Activated naive CD4-positive, alpha-beta T cell treated with anti-CD3 and anti-CD28 coated beads, Interleukin-2, amount 50 U/mL, for 72 hours (primary cell): Measurements from ENCODE around the gene DUS1L. TPM values are rescaled to one million over a fixed set of nuclear protein-coding genes. Genes with fewer than 3 reads are reported as not detected.

Source experiments
- ATAC-seq, 2 donors: fragments of 150-1000 bp; cut with Tn5 transposase; 2 replicates each; pipeline ENCODE4 v1.10.0; 2021; ENCODE audit warnings: mild to moderate bottlenecking in 2 of 2, moderate library complexity in 2 of 2
- DNase-seq, 2 donors: peaks; one replicate each; pipeline ENCODE4 v3.0.0; 2021 to 2022; ENCODE audit warnings: low spot score in 2 of 2
- H3K27ac Mint-ChIP-seq, 2 donors: one replicate each; pipeline ENCODE4 v1.8.0; 2022; ENCODE audit warnings: mild to moderate bottlenecking in 2 of 2, mixed read lengths in 2 of 2
- H3K36me3 Mint-ChIP-seq, 2 donors: one replicate each; pipeline ENCODE4 v1.8.0; 2022; ENCODE audit warnings: mixed read lengths in 2 of 2
- H3K9me3 Mint-ChIP-seq, 2 donors: one replicate each; pipeline ENCODE4 v1.8.0; 2022; ENCODE audit warnings: mixed read lengths in 2 of 2
- total RNA-seq, 2 donors: library from RNA; stranded (reverse); gene quantifications; one replicate each; pipeline ENCODE4 v1.2.3, GENCODE V29; 2022

The DUS1L gene
- total RNA-seq, 2 donors from 2014 or later, result 86.2 to 103 TPM

DNA sequence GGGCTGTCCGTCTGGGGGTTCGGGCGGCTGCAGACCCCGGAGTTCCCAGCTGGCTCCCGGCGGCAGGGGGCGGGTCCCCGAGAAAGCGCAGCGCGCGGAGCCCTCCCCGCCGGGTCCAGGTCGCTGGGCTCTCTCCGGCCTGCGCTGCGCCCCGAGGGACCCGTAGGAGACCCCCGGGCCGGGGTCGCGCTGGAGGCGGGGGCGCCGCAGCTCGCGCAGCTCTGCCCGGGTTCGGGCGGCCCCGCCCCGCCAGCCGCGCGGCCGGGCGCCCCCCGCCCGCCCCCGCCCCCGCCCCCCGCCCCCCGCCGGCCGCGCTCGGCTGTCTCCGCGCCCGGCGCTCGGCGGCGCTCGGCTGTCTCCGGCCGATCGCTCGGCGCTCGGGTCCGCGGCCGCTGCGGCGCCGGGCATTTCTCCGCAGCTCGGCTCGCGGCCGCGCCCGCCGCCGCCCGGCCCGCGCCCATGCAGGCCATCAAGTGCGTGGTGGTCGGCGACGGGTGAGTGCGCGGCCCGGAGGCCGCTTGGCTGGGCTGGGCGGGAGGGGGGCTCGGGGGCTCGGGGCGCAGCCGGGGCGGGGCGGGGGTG lies 34.2 kb downstream of the DUS1L start, which contains the start of gene RAC3:
Gene RAC3, plus strand, starts transcription at position 376 of the 582 bp plus-strand sequence. Its CDS starts 84 bp downstream, at position 460.
- Mint-ChIP-seq H3K9me3 (no peaks in the 10 kb centered on the region), H3K27ac (no peak within 1 kb of the TSS), H3K36me3 (no peaks in the 10 kb centered on the region)
- DNase-seq (no peak), ATAC-seq (peak in 1 of 2 donors; percentile 41)

DNA sequence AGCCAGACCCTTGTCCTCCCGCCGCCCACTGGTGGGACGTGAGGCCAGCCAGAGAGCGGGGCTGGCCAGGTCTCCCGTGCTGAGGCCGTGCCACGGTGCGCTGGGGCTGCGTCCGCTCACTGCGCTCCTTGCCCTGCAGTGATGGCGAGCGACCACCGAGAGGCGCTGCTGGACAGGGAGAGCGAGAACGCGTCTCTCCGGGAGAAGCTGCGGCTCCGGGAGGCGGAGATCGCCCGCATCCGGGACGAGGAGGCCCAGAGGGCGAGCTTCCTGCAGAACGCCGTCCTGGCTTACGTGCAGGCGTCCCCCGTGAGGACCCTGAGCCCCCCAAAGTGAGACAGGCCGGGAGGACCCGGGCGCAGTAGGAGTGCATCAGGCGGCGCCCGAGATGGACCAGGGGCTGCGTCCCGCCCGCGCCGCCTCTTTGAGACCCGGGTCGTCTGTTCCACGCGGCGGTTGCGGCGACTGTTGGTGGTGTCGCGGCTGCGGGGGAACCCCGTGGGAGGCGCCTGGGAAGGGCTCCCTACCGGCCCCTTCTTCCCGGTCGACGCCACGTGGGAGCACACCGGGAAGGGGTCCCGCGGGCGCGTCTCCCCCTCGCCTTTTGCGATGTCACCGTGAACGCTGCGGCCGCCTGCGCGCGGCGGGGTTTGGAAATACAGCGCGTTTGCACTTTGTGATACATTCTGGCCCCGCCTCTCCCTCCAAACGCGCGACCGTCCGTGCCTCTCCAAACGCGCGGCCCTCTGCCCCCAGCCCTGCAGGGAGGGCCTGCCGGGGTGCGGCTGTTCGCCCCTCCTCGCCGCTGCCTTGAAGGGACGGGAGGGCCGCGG lies 34.9 kb downstream of the DUS1L start:
- H3K9me3 Mint-ChIP-seq, result no peaks in the 10 kb centered on the region
- H3K27ac Mint-ChIP-seq, result no peak overlapping the region

DNA sequence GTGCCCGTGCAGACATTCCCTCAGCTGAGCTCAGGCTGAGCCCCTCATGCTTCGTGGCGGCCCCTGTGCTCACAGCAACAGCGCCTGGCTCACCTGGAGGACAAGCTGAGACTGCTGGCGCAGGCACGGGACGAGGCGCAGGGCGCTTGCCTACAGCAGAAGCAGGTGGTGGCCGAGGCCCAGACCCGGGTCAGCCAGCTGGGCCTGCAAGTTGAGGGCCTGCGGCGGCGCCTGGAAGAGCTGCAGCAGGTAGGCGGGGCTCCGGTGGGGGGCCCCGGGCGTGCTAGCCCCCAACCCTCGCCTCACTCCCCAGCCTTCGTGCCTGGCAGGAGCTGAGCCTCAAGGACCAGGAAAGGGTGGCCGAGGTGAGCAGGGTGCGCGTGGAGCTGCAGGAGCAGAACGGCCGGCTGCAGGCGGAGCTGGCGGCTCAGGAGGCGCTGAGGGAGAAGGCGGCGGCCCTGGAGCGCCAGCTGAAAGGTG lies 35.6 kb downstream of the DUS1L start:
- H3K36me3 Mint-ChIP-seq, result no peaks in the 10 kb centered on the region
- no peak overlapping the region for H3K27ac Mint-ChIP-seq
- ATAC-seq (peak; percentile 0 to 2), DNase-seq (no peak)
- no peaks in the 10 kb centered on the region for H3K9me3 Mint-ChIP-seq

More for the DNA sequence above, 34.9 kb downstream of the DUS1L start:
- no peaks in the 10 kb centered on the region for H3K36me3 Mint-ChIP-seq
- ATAC-seq, result peak; percentile 71 to 85
- peak; percentile 86 to 92 for DNase-seq

- H3K9me3 Mint-ChIP-seq, result no peaks in the 10 kb centered on the region
- H3K27ac Mint-ChIP-seq, result no peak overlapping the region
- H3K36me3 Mint-ChIP-seq, result no peaks in the 10 kb centered on the region
- DNase-seq (no peak), ATAC-seq (no peak)
Observed at GRCh38 chr17:82029391-82029790, 36.2 kb downstream of the DUS1L start.

DNA sequence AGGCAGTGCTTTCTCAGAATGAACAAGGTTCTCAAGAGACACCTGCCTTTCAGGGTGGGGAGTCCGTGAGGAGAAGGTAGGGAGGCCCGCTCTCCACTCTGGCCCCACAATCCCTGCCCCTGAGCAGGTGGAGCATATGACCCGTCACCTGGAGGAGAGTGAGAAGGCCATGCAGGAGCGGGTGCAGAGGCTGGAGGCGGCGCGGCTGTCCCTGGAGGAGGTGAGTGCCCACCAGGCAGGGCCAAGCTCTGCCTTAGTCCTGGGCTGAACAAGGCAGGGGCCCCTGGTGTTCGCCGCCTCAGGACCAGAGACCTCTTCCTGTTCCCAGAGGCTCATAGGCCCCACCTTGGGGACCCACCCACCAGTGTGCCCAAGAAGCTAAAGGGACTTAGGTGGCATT lies 36.6 kb downstream of the DUS1L start:
- Mint-ChIP-seq H3K36me3 (no peaks in the 10 kb centered on the region), H3K9me3 (no peaks in the 10 kb centered on the region), H3K27ac (no peak overlapping the region)
- ATAC-seq, result no peak
- DNase-seq, result no peak

DNA sequence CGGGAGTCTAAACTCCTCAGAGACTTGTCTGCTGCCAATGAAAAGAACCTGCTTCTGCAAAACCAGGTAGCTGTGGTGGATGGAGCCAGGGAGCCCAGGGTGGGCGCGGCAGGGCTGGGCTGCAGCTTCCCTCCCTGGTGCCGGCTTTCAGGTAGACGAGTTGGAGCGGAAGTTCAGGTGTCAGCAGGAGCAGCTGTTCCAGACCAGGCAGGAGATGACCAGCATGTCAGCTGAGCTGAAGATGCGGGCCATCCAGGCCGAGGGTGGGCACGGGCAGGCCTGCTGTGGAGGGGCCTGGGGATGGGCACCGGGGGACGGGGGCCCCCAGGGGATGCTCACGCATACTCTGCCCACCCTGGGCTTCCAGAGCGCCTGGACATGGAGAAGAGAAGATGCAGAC lies 37.4 kb downstream of the DUS1L start:
- DNase-seq (no peak), ATAC-seq (no peak)
- no peaks in the 10 kb centered on the region for H3K36me3 Mint-ChIP-seq
- no peaks in the 10 kb centered on the region for H3K9me3 Mint-ChIP-seq
- no peak overlapping the region for H3K27ac Mint-ChIP-seq

DNA sequence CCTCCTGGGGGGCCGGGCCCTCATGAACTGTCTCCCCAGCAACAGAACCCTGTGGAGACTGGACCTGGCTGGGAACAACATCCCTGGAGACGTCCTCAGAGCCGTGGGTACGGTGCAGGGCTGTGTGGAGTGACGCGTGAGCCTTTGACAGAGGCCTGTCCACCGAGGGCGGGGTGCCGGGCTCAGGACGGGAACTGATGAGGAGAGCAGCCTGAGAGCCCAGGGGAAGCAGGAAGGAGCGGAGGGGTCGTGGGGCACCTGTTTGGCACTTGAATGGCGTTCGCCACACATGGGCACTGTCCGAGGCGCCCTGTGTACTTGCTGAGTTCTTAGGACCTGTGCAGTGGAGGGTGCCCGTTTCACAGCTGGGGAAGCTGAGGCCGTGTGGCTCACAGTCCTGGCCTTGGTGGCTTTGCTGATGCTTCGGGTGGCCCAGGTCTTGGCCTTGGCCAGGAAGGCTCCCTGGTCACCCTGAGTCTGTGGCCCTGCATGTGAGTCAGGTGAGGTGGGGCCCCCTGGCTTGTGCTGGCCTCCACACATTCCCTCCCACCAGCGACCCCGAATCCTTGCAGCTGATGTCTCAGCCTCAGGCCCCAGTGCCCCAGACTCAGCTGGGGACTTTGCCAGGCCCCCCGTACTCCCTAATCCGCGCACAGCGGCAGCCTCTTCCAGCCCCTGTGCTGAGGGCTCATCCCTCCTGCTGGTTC lies 40.0 kb downstream of the DUS1L start:
- Mint-ChIP-seq H3K27ac (no peak overlapping the region), H3K9me3 (no peaks in the 10 kb centered on the region), H3K36me3 (no peaks in the 10 kb centered on the region)
- DNase-seq, result no peak
- ATAC-seq, result no peak

- DNase-seq, result no peak
- no peaks in the 10 kb centered on the region for H3K36me3 Mint-ChIP-seq
- ATAC-seq, result no peak
- no peak overlapping the region for H3K27ac Mint-ChIP-seq
- no peaks in the 10 kb centered on the region for H3K9me3 Mint-ChIP-seq
Observed at GRCh38 chr17:82024859-82025258, 40.7 kb downstream of the DUS1L start.

DNA sequence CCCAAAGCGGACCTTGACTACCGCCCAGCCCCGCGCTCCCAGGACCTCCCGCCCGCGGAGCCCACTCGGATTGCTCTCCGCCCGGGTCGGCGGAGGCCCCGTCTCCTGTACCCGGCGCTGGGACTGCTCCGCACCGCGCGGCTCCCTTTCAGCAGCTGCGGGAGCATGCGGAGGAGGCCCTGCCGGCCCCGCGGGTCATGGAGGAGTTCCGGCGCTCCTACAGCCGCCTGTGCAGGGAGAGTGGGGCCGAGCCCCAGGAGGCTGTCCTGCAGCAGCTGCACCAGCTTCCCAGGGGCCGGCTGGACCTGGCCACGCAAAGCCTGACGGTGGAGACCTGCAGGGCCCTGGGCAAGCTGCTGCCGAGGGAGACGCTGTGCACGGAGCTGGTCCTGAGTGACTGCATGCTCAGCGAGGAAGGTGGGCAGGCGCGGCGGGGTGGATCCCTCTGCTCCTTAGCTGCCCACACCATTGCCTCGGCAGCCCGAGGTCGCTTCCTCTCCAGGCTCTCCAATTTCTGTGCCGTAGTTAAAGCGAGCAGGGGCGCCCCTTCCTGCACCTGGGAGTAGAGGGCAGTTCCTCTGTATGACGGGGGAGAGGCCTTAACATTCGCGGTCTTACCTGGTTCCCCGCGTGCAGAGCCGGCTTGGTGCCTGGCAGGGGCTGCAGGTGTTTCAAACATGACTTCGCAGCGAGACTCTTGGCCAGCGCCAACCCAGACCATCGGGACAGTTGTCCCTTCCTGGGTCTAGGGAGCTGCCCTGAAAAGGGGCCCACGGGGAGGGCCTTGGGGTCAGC lies 42.0 kb downstream of the DUS1L start:
- no peaks in the 10 kb centered on the region for H3K36me3 Mint-ChIP-seq
- H3K27ac Mint-ChIP-seq, result peak overlapping the region in 1 of 2 donors; percentile 41
- no peak for ATAC-seq
- H3K9me3 Mint-ChIP-seq, result no peaks in the 10 kb centered on the region
- peak in 1 of 2 donors; percentile 41 for DNase-seq

GRCh38 chr17:82022981-82023446 lies 42.6 kb downstream of the DUS1L start, which contains the start of gene LRRC45:
LRRC45 (plus strand) TSS chr17:82023305; CDS start chr17:82023644, 339 bp downstream.
- Mint-ChIP-seq H3K36me3 (no peaks in the 10 kb centered on the region), H3K27ac (peak within 1 kb of the TSS in 1 of 2 donors; percentile 84), H3K9me3 (no peaks in the 10 kb centered on the region)
- ATAC-seq (peak; percentile 94), DNase-seq (peak; percentile 100)

DNA sequence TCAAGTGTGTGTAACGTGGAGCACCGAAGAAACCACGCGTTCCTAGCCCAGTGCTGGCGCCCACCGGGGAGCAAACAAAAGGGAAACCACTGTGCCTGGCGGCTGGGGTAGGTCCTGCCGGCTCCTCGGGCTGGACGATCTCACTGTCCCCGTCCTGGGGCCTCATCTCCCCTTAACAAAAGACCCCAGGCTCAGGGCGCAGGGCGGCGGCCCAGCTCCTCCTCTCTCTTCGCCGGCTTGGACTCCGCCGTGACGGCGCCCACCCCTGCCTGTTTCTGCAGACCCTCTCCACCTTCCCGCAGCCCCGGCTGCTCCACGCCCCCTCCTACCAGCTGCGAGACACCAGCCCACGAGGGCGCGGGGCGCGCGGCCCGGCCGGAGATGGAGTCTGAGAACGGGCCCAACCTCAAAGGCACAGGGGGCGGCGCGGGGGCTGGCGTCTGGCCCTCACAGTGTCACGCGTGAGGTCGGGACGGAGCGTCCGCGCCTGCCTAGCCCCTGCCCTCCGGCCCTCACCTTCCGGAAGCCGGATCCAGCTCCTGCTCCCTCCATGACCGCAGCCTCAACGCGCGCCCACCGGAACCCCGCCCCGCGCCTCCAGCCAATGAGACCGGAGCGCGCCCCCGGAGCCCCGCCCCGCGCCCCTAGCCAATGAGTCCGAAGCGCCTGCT lies 43.2 kb downstream of the DUS1L start, which contains the start of gene CENPX:
Gene CENPX, minus strand, starts transcription at position 569 of the 671 bp plus-strand sequence. Its CDS starts 17 bp downstream, at position 552.
- DNase-seq, result no peak
- Mint-ChIP-seq H3K36me3 (no peaks in the 10 kb centered on the region), H3K27ac (peak within 1 kb of the TSS in 1 of 2 donors; percentile 84)

GRCh38 chr17:82021900-82022309 lies 43.7 kb downstream of the DUS1L start:
- Mint-ChIP-seq H3K27ac (peak overlapping the region in 1 of 2 donors; percentile 84), H3K9me3 (no peaks in the 10 kb centered on the region), H3K36me3 (no peaks in the 10 kb centered on the region)
- no peak for DNase-seq
- no peak for ATAC-seq

More for the DNA sequence above, 43.2 kb downstream of the DUS1L start, which contains the start of gene CENPX:
- ATAC-seq, result no peak
- H3K9me3 Mint-ChIP-seq, result no peaks in the 10 kb centered on the region

DNA sequence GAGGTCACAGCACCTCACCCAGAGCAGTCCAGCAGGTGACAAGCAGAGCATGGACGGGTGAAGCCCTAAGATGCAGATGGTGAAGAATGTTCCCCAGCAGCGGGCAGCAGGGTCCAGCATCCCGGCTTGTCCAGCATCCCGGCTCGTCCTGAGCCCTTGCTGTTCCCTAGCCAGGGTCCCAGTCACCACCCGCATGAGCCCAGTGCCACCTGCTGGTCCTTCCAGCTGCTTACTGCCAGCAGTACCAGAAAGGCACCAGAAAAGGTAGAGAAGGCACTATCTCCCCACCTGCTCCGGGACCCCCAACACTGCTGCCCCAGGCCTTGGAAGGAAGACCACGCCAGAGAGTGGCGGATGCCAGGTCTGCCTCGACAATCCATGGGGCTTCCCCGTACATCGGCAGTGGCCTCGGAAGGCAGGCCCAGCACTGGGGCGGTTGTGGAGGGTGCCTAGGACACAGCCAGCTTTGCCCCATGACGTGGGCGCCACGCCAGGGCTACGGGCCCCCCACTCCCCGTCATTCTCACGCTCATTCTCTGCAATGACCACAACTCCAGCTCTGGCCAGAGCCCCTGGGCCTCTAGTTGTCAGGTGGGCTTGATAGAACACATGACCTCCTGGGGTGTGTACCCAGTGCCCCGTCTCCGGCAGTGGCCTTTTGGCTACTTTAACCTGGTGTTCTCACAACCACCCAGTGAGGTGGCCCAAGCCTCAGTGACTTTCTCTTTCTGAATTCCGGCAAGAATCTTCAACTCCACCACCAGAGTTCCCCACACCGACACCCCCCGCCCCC lies 44.3 kb downstream of the DUS1L start:
- peak in 1 of 2 donors; percentile 64 for DNase-seq
- Mint-ChIP-seq H3K36me3 (no peaks in the 10 kb centered on the region), H3K27ac (peak overlapping the region in 1 of 2 donors; percentile 84), H3K9me3 (no peaks in the 10 kb centered on the region)
- ATAC-seq, result no peak

DNA sequence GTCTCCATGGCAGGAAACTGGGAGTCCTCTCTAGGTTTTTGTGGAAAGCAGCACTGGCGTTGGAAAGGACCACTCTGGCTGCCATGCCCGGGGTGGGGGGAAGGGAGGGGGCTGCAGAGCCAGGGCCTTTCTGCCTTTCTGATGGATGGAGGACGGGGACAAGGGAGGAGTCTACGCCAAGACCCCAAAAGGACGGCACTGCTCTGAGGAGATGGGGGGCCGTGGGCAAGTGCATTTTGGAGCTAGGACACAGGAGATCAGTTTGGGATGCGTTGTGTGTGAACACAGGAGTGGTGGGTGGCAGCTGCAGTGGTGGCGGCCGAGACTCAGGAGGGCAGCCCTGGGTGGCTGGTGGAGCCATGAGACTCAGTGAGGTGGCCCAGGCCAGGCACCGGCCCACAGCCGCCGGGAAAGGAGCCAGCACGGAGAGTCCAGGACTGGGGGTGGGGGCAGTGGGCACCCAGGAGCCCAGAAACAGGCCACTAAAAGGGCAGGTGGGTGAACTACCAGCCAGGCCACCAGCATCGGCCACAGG lies 45.0 kb downstream of the DUS1L start:
- ATAC-seq (no peak), DNase-seq (no peak)
- H3K9me3 Mint-ChIP-seq, result no peaks in the 10 kb centered on the region
- H3K36me3 Mint-ChIP-seq, result no peaks in the 10 kb centered on the region
- H3K27ac Mint-ChIP-seq, result no peak overlapping the region
